Hypothalamus (tissue), 51 donors: ENCODE measurements around the gene IGF2.

Source experiments
- DNase-seq, 51 donors: peaks; one replicate each; lab custom pipeline; 2025; lab: John Stamatoyannopoulos, UW

The IGF2 gene

DNA sequence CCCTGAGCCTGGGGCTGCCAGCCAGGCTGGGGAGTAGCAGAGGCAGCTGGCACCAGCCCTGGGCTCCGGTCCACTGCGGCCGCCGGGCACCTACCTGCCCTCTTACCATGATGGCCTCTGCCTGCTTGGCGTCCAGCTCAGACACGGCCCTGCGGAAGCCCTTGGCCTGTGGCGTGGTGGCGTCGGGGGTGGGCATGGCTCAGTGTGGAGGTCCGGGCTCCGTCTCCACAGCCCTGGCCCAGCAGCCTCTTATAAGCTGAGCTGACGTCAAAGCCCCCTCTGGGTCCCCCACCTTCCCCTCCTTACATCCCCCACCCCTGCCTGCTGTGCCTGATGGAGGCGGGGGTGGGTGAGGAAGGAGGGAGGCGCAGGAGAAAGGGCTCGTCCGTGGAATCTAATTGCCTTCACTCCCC is 32.4 kb upstream of the IGF2 start, which contains the start of gene TH:
Gene TH, minus strand, starts transcription at position 225 of the 413 bp plus-strand sequence. Its CDS starts 29 bp downstream, at position 196.
- DNase-seq, result no peak

DNA sequence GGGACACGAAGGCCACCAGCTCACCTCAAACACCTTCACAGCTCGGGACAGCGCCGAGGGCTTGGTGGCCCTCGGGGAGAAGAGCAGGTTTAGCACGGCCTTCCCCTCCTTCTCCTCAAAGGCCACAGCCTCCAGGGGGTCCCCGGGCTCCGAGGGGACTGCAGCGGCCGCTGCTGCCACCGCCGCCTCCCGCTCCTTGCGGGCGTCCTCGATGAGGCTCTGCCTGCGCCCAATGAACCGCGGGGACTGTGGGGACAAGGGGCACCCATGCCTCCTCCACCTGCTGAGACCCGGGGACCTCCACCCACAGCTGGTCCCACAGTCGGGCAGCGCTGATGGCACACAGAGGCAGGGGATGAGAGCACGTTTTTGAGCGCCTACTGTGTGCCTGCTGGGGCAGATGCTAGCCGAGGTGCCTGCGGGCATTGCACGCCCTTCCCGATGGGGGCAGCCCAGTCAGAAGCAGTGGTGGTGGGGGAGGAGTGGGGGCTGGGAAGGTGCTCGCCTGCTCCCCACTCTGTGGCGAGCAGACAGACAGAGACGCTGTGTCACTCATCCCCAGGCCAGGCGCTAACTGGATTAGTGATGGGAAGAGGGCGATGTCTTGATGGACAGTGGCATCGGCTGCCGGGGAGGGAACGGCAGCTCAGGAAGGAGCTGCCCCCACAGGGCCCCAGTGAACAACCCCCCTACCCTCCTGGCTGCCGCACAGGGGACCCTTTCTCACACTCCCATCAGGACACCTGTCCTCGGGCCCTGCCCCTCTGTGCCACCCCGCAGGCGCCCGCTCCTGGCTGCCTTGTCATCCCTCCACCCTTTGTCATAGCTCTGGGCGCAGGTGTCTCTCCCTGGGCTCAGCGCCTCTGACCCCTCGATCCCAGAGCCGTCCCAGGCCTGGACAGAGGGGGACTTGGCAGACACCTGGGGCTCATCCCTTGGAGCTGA is 30.7 kb upstream of the IGF2 start:
- DNase-seq, result no peak

DNA sequence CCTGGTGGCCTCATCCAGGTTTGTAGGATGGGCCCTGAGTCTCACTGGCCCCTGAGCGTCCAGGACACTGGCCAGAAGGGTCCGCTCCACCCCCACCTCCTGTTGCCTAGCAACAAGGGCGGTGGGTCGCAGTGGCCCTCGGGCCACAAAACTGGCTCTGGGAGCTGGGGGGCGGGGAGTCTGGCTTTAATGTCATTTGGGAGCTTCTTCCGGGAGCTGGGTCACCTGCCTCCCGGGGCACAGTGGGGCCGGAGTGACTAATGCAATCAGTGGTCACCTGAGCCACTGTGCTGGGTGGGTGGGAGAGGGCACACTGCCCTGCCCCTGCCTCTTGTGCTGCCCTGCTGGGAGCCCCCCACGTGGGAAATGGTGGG is 29.8 kb upstream of the IGF2 start:
- no peak for DNase-seq

DNA sequence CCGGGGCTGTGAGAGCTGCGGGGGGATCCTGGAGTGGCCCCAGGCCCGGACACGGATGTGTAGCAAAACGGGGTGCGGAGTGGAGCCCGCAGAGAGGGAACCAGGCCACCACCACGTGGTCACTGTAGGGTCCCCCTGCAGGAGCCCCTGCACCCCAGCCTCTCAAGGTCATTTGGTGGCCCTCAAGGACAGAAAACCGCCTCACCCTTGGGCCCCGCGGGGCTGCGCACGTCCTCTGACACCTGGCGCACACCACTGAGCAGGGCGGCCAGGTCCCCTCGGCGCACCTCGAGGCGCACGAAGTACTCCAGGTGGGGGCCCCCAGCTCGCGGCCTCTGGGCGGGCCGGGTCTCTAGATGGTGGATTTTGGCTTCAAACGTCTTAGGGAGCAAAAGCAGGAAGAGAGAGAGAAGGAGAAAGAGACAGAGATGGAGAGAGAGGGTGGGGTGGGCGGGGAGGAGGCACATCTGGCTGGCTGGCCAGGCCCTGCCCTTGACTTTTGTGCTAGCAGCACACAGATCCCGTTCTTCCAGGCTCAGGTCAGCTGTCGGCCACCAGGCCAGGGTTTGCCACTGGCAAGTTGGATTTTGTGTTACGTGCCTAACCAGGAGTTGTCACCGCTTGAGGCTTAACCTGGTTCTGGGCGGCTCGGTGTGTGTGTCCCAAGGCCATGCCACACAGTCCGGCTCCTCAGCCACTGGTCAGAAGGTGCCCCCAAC is 29.3 kb upstream of the IGF2 start:
- DNase-seq, result no peak

DNA sequence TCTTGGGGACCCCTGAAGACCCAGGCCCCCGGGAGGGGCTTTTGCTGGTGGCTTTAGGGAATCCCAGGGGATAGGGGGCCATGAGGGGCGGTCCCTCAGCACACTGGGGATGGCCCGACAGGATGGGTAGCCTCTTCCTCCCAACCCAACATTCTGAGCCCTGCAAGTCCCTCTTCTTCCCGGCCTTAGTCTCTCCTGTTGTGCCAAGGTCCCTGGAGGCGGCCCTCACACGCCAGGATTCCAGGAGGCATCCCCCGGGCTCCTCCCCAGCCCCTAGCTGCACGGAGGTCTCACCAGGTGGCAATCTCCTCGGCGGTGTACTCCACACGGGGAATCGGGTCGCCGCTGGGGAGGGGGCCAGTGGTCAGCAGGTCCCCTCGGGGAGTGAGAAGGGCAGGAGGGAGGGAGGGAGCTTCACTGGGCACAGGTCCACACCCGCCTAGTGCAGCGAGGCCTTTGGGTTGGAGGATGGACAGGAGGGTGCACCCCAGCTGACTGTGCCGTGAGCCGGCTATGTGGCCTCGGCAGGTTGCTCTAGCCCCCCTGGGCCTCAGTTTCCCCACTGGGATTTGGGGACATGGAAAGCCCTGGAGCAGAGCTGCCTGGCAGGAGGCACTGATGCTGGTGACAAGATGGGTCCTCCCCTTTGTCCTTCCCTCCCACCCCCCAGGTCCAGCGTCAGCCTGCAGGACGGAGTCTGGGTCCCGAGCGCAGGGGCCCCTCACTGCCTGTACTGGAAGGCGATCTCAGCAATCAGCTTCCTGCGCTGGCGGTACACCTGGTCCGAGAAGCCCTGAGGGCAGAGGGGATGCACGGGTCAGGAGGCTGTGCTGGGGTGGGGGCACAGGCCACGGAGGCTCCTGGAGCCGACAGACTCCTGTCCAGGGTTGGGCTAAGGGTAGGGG is 28.2 kb upstream of the IGF2 start:
- DNase-seq, result no peak

DNA sequence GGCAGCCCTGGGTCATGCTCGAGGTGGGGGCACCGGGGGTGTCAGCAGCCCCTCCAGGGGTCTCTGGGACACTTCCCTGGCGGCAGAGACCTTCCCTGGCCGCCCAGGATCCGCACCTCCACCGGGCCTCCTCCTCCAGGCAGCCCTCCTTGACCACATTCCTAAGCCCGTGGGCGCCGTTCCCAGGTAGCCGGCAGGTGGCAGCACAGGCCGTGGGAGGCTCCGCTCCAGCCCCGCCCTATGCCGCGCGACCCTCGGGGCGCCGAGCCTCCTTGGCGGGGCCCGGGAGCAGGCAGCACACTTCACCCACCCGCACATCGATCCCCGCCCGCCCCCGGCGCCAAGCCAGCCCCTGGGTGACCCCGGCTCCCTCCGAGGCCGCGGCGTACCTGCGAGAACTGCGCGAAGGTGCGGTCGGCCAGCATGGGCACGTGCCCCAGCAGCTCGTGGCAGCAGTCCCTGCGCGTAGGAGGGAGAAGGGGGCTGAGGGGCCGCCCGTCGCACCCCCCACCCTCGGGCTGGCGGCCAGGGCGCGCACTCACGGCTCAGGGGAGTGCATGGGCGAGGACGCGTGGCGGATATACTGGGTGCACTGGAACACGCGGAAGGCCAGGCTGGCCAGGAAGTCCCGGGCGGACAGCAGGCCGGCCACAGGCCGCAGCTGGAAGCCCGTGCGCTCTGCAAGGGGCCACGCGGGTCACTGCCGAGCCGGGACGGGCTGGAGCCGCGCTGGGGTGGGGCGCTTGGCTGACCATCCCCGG is 27.1 kb upstream of the IGF2 start:
- no peak for DNase-seq

DNA sequence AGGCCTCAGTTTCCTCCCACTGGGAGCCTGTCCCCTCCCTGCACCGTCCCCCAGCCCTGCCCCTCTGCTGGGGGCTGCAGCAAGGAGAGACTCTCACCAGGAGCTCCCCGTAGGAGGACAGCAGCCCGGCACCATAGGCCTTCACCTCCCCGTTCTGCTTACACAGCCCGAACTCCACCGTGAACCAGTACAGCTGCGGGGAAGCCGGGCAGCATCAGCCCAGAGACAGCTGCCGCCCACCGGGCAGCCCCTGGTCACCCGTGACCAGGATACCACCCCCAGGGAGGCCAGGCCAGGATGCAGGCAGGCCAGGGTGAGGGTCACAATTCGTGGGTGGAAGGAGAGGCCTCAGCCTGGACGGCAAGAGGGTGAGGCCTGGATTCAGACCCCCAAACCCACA is 26.4 kb upstream of the IGF2 start:
- no peak for DNase-seq

DNA sequence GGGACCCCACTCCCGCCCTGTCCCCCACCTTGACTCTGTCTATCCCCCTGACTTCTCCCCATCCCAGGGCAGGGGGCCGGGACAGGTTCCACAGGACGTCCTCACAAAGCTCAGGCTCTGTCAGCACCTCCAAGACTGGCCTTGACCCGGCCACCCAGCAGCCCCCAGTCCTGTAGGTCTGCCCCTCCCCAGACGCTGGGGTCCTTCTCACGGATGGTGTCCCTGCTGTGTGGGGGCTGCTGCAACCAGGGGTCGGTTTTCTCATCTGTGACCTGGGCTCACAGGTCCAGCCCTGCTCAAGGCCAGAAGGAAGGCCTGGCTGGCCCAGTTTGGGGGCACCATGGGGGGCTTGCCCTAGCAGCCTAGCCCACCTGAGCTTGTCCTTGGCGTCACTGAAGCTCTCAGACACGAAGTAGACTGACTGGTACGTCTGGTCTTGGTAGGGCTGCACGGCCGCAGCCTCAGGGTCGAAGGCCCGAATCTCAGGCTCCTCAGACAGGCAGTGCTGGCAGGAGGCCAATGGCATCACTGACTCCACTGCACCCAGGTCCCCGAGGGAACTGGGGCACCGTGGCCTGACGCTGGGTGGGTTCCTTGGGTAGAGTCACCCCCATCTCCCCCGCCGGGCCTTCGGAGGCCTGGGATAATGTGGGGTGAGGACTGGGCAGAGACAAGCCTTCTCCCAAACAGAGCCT is 25.8 kb upstream of the IGF2 start:
- no peak for DNase-seq

DNA sequence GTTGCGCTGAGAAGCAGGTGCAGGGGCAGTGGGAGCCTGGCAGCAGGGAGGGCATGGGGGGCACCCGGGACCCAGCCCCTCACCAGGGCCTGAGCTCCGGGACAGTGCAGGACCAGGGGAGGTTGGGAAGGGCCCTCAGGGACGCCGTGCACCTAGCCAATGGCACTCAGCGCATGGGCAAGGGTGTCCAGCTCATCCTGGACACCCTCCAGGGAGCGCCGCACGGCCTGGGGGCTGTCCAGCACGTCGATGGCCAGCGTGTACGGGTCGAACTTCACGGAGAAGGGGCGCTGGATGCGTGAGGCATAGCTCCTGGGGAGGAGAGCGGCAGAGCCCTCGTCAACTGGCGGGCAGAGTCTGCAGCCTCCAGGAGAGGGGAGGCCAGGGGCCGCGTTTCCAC is 24.9 kb upstream of the IGF2 start:
- DNase-seq, result no peak

DNA sequence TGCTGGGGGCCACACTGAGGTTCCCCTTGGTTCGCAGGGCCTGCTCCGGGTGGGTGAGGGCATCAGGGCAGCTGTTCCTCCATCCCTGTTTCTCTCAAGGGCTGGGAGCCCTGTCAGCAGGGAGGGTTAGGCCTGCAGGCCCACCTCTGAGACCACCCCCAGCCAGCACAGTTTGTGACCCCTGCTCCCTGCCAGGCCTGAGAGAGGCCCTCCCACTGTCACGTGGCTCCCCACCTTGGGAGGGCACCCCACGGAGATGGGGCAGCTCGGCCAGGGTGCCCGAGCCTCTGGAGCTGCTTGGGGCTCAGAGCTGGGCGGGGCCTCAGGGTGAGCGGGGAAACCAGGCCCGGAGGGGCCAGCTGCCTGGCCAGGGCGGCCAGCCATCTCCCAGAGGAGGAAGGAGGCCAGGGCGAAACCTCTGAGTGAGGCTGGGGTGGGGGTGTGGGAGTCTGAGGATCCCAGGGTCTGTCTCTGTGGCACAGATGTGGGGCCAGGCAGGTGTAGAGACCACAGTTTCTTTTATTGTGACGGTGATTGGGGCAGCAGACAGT is 24.3 kb upstream of the IGF2 start:
- DNase-seq, result no peak

DNA sequence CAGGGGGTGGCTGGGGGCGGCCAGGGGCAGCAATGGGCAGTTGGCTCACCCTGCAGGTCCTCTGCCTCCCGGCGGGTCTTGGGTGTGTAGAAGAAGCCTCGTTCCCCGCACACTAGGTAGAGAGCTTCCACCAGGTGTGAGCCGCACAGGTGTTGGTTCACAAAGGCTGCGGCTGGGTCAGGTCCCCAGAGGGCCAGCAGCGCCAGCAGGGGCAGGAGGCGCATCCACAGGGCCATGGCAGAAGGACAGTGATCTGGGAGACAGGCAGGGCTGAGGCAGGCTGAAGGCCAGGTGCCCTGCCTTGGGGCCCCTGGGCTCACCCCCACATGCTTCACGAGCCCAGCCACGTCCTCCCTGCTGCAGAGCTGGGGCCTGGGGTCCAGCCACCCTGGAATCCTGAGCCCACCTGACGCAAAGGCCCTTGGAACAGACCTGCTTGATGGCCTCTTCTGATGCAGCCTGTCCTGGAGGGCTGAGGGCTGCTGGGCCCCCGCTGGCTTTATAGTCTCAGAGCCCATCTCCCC is 21.6 kb upstream of the IGF2 start, which contains the start of gene INS:
Gene INS, minus strand, starts transcription at position 474 of the 524 bp plus-strand sequence. Its CDS starts 238 bp downstream, at position 236.
- no peak for DNase-seq

DNA sequence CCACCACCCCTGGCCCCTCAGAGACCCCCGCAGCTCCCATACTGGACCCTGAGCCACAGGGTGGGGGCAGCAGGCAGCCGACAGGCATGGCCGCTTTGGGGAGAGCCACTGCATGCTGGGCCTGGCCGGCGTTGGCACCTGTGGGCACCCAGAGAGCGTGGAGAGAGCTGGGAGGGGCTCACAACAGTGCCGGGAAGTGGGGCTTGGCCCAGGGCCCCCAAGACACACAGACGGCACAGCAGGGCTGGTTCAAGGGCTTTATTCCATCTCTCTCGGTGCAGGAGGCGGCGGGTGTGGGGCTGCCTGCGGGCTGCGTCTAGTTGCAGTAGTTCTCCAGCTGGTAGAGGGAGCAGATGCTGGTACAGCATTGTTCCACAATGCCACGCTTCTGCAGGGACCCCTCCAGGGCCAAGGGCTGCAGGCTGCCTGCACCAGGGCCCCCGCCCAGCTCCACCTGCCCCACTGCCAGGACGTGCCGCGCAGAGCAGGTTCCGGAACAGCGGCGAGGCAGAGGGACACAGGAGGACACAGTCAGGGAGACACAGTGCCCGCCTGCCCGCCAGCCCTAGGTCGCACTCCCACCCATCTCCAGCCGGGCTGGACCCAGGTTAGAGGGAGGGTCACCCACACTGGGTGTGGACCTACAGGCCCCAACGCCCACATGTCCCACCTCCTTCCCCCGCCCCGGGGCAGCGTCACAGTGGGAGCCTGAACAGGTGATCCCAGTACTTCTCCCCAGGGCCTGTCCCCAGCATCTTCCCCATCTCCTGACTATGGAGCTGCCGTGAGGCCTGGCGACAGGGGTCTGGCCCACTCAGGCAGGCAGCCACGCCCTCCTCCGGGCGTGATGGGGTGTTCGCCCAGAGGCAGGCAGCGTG is 20.6 kb upstream of the IGF2 start:
- no peak for DNase-seq

DNA sequence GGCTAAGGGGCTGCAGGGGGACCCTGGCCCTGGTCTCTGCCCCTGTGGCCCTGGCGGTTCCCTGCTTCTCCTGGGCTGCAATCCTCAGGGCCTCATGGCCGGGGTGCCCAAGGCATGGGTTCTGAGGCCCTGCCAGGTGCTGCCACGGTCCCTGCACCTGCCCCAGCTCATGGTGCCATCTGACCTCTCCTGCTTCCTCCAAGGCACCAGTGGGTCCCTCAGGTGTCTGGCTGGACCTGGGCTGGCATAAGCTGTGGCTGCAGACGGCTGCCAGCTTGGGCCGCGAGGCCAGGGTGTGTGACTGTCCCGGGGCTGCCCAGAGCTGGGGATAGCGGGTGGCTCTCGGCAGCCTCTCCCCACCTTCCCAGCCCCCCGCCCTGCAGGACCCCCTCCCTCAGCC is 19.8 kb upstream of the IGF2 start:
- DNase-seq, result no peak

DNA sequence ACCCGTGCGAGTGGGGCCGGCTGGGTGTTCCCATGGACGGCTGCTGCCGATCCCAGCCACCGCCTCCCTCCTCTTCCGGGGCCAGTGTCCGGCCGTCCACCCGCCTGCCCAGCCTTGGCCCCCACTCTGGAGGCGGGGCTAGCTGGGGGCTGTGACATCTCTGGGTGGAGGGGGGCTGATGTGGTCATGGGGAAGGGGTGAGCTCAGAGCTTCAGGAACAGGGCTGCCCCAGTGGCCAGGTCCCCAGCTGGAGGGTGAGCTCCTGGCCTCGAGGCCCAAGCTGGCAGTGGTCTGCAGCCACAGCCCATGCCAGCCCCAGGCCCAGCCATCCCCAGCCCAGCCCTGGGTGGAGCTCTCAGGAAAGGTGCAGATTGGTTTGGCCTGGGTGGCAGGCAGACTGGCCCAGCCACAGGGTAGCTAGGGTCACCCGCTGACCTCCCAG is 19.1 kb upstream of the IGF2 start:
- DNase-seq, result no peak

DNA sequence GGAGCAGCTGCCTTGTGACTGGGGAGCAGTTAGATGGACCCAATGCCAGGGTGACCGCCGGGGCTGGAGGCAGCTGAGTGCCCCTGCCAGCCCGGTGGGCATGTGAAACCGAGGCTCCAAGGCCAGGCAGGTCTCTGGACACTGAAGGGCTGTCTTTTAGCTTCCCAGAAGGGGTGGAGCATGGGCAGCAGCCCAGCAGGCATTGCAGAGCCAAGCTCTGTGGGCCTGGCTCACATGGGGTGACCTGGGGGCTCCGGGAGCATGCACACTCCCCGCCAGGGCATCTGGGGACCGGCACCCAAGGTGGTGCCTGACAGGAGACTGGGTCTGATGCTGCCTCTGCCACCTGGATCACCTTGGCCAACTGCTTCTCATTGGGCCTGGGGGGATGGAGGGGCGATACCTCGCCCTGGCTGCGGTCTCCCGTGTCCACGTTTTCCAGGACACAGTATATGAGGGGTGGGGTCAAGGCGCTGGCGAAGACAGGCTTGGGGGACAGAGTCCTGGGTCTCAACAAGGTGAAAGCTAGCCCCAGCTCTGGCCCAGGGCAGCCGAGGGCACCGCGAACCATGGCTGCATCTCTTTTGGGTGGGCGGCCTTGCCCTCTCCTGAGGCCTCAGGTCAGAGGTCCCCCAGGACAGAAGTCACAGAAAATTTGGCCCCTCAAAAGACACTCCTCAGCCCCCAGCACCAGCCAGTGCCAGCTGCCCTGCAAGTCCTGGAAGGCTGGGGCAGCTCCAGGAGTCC is 18.3 kb upstream of the IGF2 start:
- peak in 3 of 51 donors; percentile 10 to 14 (median 14) for DNase-seq

DNA sequence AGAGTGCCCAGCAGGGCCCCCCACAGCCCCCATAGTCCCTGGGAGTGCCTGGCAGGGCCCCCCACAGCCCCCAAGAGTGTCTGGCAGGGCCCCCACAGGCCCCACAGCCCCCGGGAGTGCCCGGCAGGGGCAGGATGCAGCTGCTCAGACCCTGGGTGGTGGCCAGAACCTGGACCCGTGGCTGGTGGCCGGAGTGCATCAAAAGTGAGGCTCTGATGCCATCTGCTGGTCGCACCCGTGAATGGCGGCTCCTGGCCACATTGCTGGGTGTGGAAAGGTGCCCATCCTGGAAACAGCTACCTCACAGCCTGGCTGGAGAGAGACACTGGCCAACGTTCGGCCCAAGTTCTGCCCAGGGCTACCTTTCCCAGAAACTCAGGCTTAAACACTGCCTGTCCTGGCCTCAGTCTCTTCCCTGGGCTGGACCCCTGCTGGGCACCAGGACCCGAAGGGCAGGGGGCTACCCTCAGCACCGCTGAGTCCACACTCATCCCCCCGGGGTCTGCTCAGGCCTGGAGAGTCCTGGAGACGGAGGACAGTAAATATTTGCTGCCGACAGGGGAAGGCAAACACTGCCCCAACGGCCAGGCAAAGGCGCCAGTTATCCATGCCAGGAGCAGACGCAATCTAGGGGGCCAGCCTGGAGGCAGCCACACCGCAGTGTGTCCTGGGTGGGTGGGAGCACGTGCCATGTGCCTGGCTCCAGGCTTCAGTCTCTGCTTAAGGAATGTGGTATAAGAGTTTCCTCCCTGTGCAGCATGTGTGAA is 17.4 kb upstream of the IGF2 start:
- peak in 41 of 51 donors; percentile 9 to 76 (median 44) for DNase-seq
